ENCODE data around the gene PTPRN2. TPM values are rescaled to one million over a fixed set of nuclear protein-coding genes. Genes with fewer than 3 reads are reported as not detected.

PTPRN2 gene
- total RNA-seq, 1 experiment from 2014 or later = 0.11 TPM

DNA sequence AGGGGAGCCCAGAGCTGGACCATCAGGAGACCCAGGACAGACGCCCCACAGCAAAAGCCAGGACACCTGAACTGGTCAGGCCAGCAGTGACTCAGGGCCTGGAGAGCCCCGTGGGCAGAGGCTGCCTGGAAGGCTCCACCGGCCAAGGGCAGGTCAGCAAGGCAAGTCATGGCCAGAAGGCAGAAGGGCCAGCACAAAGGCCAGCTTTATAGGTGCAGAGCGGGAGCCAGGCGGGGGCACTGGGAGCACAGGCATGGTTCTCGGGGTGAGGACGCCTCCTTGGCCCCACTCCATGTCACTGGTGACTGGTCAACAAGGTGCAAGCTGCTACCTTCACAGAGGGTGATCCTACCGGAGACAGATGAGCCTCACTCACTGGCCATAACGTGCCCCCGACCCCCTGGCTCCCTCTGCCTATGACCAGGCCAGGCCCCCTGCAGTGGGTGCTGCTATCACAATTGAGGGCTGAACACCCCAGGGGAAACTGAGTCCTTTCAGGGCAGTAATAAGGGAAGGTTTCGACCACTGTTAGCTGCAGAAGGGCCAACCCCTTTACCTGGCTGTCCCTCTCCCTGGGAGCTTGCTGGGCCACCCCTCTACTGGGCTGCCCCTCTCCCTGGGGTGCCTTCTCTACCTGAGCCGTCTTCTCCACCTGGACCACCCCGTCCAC, 317.4 kb downstream of the PTPRN2 start:
- Histone ChIP-seq H3K36me3 (ENCODE audit: insufficient read depth, low read length, poor library complexity, severe bottlenecking) (no peaks in the 10 kb centered on the region), H3K27me3 (replicated peaks; ENCODE audit: insufficient read depth, low read depth, low read length, poor library complexity) (no peaks in the 10 kb centered on the region), H3K4me1 (ENCODE audit: insufficient read depth, low read length, poor library complexity, severe bottlenecking) (no peaks in the 10 kb centered on the region), H3K27ac (ENCODE audit: low read depth, low read length, poor library complexity, severe bottlenecking) (no peak overlapping the region), H3K9me3 (ENCODE audit: low read depth, low read length, poor library complexity, severe bottlenecking) (peaks cover 15% of the 10 kb centered on the region), H3K4me3 (ENCODE audit: low read depth, low read length, poor library complexity, severe bottlenecking) (no peak overlapping the region)
- TF ChIP-seq EZH2 (IDR thresholded peaks at IDR 0.05; ENCODE audit: borderline replicate concordance, low read depth, low read length, poor library complexity, severe bottlenecking) = no peak
- TF ChIP-seq, protein P1, sequence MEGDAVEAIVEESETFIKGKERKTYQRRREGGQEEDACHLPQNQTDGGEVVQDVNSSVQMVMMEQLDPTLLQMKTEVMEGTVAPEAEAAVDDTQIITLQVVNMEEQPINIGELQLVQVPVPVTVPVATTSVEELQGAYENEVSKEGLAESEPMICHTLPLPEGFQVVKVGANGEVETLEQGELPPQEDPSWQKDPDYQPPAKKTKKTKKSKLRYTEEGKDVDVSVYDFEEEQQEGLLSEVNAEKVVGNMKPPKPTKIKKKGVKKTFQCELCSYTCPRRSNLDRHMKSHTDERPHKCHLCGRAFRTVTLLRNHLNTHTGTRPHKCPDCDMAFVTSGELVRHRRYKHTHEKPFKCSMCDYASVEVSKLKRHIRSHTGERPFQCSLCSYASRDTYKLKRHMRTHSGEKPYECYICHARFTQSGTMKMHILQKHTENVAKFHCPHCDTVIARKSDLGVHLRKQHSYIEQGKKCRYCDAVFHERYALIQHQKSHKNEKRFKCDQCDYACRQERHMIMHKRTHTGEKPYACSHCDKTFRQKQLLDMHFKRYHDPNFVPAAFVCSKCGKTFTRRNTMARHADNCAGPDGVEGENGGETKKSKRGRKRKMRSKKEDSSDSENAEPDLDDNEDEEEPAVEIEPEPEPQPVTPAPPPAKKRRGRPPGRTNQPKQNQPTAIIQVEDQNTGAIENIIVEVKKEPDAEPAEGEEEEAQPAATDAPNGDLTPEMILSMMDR (conservative IDR thresholded peaks at IDR 0.05; ENCODE audit: low read depth, low read length) = no peak
- ChIA-PET POLR2A (ENCODE audit: low non-redundant PET) (no interaction called here), CTCF (no interaction called here)
- no TSS peak for BruUV-seq (replicated peaks)
- intact Hi-C loops (cut with micrococcal nuclease; ENCODE audit: unreplicated experiment) = no loop called here
- no peak for DNase-seq (ENCODE audit: low spot score)

GRCh38 chr7:158268816-158269535, 318.6 kb downstream of the PTPRN2 start:
- Histone ChIP-seq H3K27me3 (replicated peaks; ENCODE audit: insufficient read depth, low read depth, low read length, poor library complexity) (no peaks in the 10 kb centered on the region), H3K4me1 (ENCODE audit: insufficient read depth, low read length, poor library complexity, severe bottlenecking) (no peaks in the 10 kb centered on the region), H3K4me3 (ENCODE audit: low read depth, low read length, poor library complexity, severe bottlenecking) (no peak overlapping the region), H3K27ac (ENCODE audit: low read depth, low read length, poor library complexity, severe bottlenecking) (no peak overlapping the region), H3K36me3 (ENCODE audit: insufficient read depth, low read length, poor library complexity, severe bottlenecking) (no peaks in the 10 kb centered on the region), H3K9me3 (ENCODE audit: low read depth, low read length, poor library complexity, severe bottlenecking) (peaks cover 15% of the 10 kb centered on the region)
- intact Hi-C loops (cut with micrococcal nuclease; ENCODE audit: unreplicated experiment) = no loop called here
- no peak for DNase-seq (ENCODE audit: low spot score)
- ChIA-PET CTCF (no interaction called here), POLR2A (ENCODE audit: low non-redundant PET) (no interaction called here)
- no peak for TF ChIP-seq EZH2 (IDR thresholded peaks at IDR 0.05; ENCODE audit: borderline replicate concordance, low read depth, low read length, poor library complexity, severe bottlenecking)
- TF ChIP-seq, protein P1 (conservative IDR thresholded peaks at IDR 0.05; ENCODE audit: low read depth, low read length) = no peak
- BruUV-seq (replicated peaks) = no TSS peak

DNA sequence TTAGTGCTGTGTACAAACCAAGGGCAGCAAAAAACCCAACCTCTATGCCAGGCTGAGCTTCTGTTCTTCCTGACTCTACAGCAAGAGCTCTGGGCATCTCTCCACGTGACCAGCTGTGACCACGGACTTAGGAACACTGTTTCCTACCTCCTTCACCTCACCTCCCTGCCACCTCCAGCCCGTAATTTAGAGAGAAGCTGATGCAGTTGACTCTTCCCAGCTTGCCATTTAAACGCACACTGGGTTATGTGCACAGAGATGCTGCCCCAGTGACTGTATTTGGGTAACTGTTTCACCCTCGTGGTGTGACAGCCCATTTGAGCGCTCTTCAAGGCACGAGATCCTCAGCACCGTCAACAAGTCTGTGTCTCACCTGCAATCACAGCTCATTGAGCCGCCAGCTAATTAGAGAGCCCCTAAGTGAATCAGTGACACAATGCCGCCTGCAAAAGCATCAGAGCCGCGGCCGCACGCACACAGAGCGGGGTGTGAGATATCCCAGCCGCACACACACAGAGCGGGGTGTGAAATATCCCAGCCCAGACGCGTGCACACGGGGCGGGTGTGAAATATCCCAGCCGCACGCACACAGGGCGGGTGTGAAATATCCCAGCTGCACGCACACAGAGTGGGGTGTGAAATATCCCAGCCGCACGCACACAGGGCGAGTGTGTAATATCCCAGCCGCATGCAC, 319.7 kb downstream of the PTPRN2 start:
- Histone ChIP-seq H3K36me3 (ENCODE audit: insufficient read depth, low read length, poor library complexity, severe bottlenecking) (no peaks in the 10 kb centered on the region), H3K27me3 (replicated peaks; ENCODE audit: insufficient read depth, low read depth, low read length, poor library complexity) (no peaks in the 10 kb centered on the region), H3K27ac (ENCODE audit: low read depth, low read length, poor library complexity, severe bottlenecking) (no peak overlapping the region), H3K4me1 (ENCODE audit: insufficient read depth, low read length, poor library complexity, severe bottlenecking) (no peaks in the 10 kb centered on the region), H3K4me3 (ENCODE audit: low read depth, low read length, poor library complexity, severe bottlenecking) (no peak overlapping the region), H3K9me3 (ENCODE audit: low read depth, low read length, poor library complexity, severe bottlenecking) (peaks cover 16% of the 10 kb centered on the region)
- no TSS peak for BruUV-seq (replicated peaks)
- TF ChIP-seq, protein P1 (conservative IDR thresholded peaks at IDR 0.05; ENCODE audit: low read depth, low read length) = no peak
- TF ChIP-seq EZH2 (IDR thresholded peaks at IDR 0.05; ENCODE audit: borderline replicate concordance, low read depth, low read length, poor library complexity, severe bottlenecking) = no peak
- POLR2A ChIA-PET (ENCODE audit: low non-redundant PET) = no interaction called here
- intact Hi-C loops (cut with micrococcal nuclease; ENCODE audit: unreplicated experiment) = no loop called here
- CTCF ChIA-PET = no interaction called here
- no peak for DNase-seq (ENCODE audit: low spot score)

Data from A673 (cell line).